ELR (cell line): ENCODE data around the gene ANKFY1.

Source experiments
- DNase-seq: peaks from one replicate; pipeline ENCODE4 v3.0.0-alpha.2; 2015; ENCODE audit warnings: low read depth

ANKFY1 gene

DNA sequence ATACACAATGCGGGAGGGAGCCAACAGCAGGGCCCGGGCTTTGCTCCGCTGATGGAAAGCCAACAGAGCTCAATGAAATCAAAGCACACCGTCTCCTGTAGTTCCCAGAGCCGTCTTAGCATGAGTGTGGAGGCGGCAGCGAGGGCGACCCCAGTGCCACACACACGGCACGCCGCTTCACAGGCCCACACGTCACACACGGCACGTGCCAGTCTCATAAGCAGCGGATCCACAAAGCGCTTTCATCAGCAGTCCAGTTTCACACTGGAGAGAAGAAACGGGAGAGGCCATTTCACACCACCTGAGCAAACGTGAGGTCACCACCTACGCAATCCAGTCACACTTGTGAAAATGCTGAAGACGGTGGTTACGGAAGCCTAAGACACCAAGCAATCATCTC lies 86.0 kb downstream of the ANKFY1 start:
- no peak for DNase-seq

DNA sequence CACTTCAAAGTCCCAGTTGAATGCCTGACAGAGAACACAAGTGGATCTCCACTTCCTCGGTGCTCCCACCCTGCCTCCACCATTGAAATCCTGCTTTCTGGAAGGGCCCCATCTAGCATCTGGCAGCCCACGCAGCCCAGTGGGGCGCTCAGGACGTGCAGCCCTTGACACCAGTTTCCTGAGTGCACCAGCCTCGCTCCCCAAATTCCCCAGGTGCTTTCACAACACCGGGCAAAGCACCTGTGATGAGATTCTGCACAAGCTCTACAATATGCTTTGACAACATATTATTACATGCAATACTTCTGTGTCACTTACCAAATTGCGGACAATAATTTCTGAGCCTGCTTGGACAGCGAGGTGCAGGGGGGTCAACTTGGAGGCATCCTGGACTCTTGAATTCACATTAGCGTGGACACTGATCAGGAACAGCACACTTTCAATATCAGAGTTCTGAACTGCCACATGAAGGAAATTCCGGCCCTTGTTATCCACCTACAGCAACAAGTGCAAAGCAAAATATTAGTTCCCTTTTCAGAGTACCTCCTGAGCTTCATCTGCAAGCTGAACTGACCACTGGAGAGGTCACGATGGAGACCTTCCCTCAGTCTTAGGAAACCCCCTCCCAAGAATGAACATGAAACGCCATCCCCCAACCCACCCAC lies 86.8 kb downstream of the ANKFY1 start:
- DNase-seq, result no peak

DNA sequence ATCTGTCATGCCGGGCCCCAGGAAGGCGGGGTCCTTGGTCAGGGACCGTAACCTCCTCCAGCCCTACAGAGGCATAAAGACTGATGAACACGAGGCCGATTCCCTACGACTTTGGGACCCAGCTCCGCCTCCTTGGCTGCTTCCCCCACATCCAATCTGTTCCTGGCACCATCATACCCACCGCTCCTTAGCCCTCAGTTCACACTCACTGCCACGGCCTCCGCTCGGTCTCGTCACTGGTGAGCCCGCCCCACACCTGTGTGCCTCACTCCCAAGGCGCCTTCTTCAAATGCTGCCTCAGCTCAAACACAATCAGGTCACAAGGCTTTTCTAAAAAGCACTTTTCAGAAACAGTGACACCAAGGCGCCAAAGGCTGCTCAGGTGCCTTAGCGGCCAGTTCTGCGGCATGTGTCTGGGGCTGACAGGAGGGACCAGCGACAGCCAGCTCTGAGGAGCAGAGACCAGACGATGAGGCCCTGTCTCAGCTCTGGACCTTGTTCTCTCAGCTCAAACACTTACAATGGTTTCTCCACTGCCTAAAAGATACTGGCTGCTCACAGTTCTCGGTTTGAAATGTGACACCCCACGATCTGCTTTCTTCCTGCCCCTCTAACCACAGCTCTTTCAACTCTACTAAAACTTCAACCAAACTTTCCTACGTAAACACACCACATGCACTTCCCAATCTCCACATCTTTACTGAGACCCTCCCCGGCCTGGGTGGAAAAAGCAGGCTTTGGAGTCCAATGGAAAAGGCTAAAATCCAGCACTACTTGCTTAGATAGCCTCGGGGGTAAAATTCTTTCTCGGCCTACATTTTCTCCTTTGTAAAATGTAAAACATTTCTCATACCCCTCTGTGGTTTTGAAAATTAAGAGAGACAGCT lies 87.6 kb downstream of the ANKFY1 start:
- no peak for DNase-seq

DNA sequence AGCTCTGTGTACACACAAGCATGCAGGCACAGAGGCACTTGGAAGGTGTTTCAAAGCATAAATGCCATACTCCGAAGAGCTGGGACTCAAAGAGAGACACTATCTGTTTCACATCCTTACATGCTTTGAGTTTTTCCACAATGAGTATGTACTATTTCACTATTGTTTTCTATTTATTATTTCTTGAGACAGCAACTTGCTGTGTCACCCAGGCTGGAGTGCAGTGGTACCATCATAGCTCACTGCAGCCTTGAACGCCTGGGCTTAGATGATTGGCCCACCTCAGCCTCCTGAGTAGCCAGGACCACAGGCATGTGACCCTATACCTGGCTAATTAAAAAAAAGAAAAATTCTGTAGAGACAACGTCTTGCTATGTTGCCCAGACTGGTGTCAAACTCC lies 89.2 kb downstream of the ANKFY1 start:
- DNase-seq, result no peak

GRCh38 chr17:4173781-4174180 lies 90.0 kb downstream of the ANKFY1 start:
- DNase-seq, result no peak

GRCh38 chr17:4172356-4172755 lies 91.4 kb downstream of the ANKFY1 start:
- no peak for DNase-seq

- no peak for DNase-seq
Measured at GRCh38 chr17:4170639-4171280, 93.0 kb downstream of the ANKFY1 start.

DNA sequence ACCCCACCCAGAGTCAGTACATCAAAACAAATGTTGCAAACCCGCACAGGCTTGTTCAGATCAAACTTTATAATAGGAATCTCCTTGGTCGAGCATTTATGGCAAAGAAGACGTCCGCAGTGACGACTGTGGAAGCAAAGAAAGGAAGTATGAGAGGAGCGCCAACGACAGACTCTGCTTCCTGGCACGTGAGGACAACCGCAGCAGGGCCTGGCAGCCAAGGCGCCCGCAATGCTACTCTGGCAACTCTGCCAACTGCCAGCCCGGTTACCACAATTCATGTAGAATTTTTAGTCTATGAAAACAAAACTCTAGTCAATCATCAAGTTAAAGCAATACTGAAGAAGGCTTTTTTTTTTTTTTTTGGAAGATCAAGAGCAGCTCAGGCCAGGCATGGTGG lies 96.0 kb downstream of the ANKFY1 start:
- DNase-seq, result no peak

- DNase-seq, result no peak
Measured at GRCh38 chr17:4166419-4166818, 97.4 kb downstream of the ANKFY1 start.

DNA sequence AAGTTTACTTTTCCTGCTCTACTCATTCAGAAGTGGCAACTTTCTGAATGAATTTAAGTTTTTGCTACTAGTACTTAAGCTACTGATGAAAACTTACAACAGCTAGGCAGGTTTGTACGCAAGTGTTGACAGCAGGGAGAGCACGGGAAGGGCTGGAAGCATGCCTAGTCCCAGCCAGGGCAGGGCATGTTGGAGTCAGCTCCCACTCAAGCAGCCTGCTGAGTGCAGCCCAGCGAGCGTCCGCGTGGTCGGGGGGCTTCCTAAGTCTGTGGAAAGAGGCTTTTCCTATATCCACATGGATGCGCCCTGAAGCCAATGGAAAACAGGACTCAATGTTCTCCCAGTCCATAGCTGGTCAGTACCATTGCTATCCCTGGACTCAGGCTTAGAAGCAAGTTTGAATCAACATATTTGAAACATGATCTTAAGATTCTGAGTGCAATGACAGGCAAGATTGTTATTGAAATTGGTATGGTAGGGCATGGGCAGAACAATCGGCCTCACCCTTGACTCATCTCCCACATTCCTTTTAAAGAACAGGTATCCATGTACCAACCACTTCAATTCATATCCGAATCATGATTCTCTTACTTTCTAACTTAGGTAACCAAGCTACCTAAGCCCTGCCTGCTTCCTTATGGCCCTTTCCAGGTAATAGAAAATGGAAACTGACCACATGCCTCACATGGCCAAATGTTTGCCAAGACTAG lies 98.3 kb downstream of the ANKFY1 start:
- no peak for DNase-seq

DNA sequence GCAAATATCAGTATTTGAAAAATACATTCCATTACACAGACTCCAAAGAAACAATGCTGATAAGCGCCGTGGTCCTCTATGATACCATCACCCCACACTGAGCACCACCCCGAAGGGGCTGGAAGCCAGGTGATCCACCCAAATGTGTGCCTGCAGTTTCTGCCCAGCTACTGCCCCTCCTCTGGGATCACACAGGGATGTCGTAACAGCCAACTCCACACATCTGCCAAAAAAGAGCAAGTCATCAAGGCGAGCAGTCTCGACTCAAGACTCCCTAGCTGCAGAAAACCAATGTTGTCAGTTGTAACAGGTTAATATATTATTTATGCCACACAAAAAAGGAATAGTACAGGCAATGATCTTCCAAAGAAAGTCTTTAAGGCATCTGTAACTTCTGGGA lies 99.8 kb downstream of the ANKFY1 start:
- peak; percentile 16 for DNase-seq

- DNase-seq, result no peak
Measured at GRCh38 chr17:4162775-4163466, 100.9 kb downstream of the ANKFY1 start.

DNA sequence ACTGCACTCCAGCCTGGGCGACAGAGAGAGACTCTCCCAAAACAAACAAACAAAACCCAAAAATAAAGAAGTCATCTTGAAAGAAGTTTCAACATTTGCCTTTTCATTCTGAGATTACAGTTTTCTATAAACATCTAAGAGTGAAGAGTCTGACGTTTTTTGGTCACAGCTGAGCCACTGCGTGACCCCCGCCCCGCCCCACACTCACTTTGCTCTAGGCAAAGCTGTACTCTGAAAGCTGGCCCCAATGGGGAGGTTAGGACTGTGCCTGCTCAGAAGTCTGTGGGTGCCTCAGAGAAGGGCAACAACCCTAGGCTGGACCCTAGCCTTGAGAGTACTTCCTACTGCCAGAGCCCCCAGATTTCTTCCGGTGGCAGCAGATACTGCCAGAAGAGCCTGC lies 101.5 kb downstream of the ANKFY1 start:
- no peak for DNase-seq

DNA sequence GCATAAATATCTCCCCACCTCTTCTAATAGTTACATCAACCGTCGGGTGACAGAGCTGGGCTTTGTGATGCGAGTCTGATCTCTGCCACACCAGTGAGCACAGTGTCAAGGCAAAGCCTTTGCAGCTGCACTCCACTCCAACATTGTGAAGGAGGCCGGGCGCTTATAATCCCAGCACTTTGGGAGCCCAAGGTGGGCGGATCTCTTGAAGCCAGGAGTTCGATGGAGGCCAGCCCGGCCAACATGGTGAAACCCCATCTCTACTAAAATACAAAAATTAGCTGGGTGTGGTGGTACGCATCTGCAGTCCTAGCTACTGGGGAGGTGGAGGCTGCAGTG lies 101.8 kb downstream of the ANKFY1 start:
- no peak for DNase-seq

GRCh38 chr17:4161192-4161966 lies 102.4 kb downstream of the ANKFY1 start:
- DNase-seq, result peak; percentile 95

GRCh38 chr17:4160294-4160859 lies 103.4 kb downstream of the ANKFY1 start:
- DNase-seq, result peak; percentile 25

- DNase-seq, result no peak
Measured at GRCh38 chr17:4159761-4160160, 104.0 kb downstream of the ANKFY1 start.

DNA sequence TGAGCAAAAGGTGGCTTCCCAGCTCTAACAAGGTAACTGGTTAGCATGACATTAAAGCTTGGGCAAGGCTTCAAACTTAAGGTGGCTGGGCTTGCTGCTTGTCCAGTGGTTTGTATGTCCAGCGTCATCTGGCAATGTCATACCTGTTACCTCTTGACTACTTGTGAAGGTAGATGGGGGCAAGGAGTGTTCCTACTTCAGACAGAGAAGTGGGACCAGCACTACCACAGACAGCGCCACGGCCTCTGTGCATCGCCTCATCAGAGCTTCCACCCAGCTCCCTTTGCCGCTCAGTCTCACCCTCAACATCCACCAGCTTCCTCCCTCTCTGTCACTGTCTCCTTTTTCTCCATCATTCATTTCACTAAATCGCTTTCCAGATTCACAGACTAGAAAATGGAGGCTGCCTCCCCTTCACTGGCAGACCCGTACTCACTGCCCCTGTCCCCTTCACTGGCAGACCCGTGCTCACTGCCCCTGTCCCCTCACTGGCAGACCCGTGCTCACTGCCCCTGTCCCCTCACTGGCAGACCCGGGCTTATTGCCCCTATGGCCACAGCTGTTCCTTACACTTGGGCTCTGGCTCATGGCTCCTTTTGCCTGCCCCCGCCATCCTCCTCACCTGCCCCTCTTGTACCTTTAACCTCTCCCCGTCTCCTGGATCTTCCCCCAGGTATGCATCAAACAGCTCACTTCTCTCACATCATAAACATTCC lies 106.0 kb downstream of the ANKFY1 start:
- no peak for DNase-seq

DNA sequence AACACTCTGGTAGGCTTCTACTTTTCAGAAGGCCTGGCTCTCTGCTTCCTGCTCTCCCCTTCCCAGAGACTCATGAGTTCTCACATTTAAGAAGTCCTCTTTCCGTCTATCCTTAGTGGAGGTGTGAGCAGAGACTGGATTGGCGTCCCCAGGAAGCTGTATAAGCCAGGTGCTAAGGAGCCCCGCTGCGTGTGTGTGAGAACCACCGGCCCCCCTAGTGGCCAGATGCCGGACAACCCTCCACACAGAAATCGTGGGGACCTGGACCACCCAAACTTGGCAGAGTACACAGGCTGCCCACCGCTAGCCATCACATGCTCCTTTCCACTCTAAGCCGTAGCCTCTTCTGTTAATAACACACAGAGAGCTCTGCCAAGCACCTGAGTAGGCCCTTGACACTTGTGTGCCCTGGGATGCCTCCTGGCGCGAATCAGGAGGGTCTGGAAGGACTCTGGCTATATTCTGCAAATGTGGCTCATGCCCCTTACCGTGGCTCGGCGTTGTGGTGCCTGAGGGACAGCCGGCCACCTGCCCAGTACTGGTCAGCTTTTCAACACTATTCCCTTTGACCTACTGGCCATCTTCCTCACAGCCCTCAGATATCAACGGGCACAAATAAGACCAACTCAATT lies 106.9 kb downstream of the ANKFY1 start:
- no peak for DNase-seq
